ENCODE data around the gene STBD1. TPM values are rescaled to one million over a fixed set of nuclear protein-coding genes. Genes with fewer than 3 reads are reported as not detected.

STBD1 gene
- total and polyA plus RNA-seq, 4 donors, result 10.3 to 42.5 (median 30.3) TPM

- no peaks in the 10 kb centered on the region for H3K27me3 ChIP-seq (ENCODE audit: control insufficient read depth in 4 of 4, insufficient read depth in 4 of 4, low read length in 3 of 4)
- TF ChIP-seq RXRA (IDR thresholded peaks at IDR 0.05), result peak; percentile 40 to 54
- TF ChIP-seq FOXA1 (IDR thresholded peaks at IDR 0.05), result no peak
- TF ChIP-seq HNF4A (conservative IDR thresholded peaks at IDR 0.05), result peak; percentile 37 to 52
- peak; percentile 44 for TF ChIP-seq MAX (IDR thresholded peaks at IDR 0.05)
- peak; percentile 46 for TF ChIP-seq REST (IDR thresholded peaks at IDR 0.05)
- no peak for TF ChIP-seq EGR1 (IDR thresholded peaks at IDR 0.05; ENCODE audit: low read depth in 2 of 2)
- TF ChIP-seq CTCF (IDR thresholded peaks at IDR 0.05; ENCODE audit: low read depth, low read length, missing input control), result no peak
- TF ChIP-seq FOXA2 (IDR thresholded peaks at IDR 0.05), result no peak
- TF ChIP-seq ZBTB33 (IDR thresholded peaks at IDR 0.05), result no peak
- TF ChIP-seq HNF4G (IDR thresholded peaks at IDR 0.05), result no peak
- TF ChIP-seq SP1 (IDR thresholded peaks at IDR 0.05), result peak; percentile 31
- peak in 1 of 2 donors; percentile 30 for TF ChIP-seq JUND (IDR thresholded peaks at IDR 0.05)
- TF ChIP-seq YY1 (IDR thresholded peaks at IDR 0.05), result peak; percentile 77
- no peak for TF ChIP-seq GABPA (IDR thresholded peaks at IDR 0.05 in 1 of 2, conservative IDR thresholded peaks at IDR 0.05 in 1 of 2)
- no peak for TF ChIP-seq NR2F2 (IDR thresholded peaks at IDR 0.05)
- TF ChIP-seq RAD21 (IDR thresholded peaks at IDR 0.05), result peak; percentile 33 to 64
- TF ChIP-seq ATF3 (IDR thresholded peaks at IDR 0.05), result no peak
- no peak for TF ChIP-seq TAF1 (conservative IDR thresholded peaks at IDR 0.05)
- DNase-seq (ENCODE audit: low spot score), result no peak
- H3K27ac ChIP-seq (ENCODE audit: low read depth in 1 of 2, low read length in 2 of 2), result peak overlapping the region; percentile 45 to 66
- WGBS, result 10% methylated on average over 1 of the region's 1 CpG
- H3K9me3 ChIP-seq (ENCODE audit: control insufficient read depth in 4 of 4, low read length in 3 of 4), result no peaks in the 10 kb centered on the region
- H3K36me3 ChIP-seq (ENCODE audit: control insufficient read depth in 4 of 4, insufficient read depth in 3 of 4, low read depth in 1 of 4, low read length in 3 of 4), result no peaks in the 10 kb centered on the region
- peaks cover 2 to 56% (median 25%) of the 10 kb centered on the region in 4 donors for H3K4me1 ChIP-seq (ENCODE audit: control insufficient read depth in 4 of 4, insufficient read depth in 4 of 4, low read length in 3 of 4)
- H3K4me3 ChIP-seq (ENCODE audit: low read depth in 1 of 3, low read length in 3 of 3), result no peak overlapping the region
- no peak overlapping the region for H3K9ac ChIP-seq (ENCODE audit: low read depth in 1 of 2, low read length in 2 of 2)
These were observed 34.0 kb upstream of the STBD1 start for GRCh38 chr4:76272582-76272981.

Data from liver (tissue), 9 donors.